A549 treated with CORT108297 at 1 μM for 4 hours (cell line): ENCODE data around the gene MBTPS1. TPM values are rescaled to one million over a fixed set of nuclear protein-coding genes. Genes with fewer than 3 reads are reported as not detected.

Experiments
- total RNA-seq: library from RNA; stranded (reverse); fragments of 200-300 nt; extraction: Qiagen RNA extraction; gene quantifications from 5 replicates; pipeline ENCODE4 v1.2.3, GENCODE V29; 2022

MBTPS1 gene
- total RNA-seq: 41.7 to 49.1 TPM (median 45.3 TPM) in 5 replicates

DNA sequence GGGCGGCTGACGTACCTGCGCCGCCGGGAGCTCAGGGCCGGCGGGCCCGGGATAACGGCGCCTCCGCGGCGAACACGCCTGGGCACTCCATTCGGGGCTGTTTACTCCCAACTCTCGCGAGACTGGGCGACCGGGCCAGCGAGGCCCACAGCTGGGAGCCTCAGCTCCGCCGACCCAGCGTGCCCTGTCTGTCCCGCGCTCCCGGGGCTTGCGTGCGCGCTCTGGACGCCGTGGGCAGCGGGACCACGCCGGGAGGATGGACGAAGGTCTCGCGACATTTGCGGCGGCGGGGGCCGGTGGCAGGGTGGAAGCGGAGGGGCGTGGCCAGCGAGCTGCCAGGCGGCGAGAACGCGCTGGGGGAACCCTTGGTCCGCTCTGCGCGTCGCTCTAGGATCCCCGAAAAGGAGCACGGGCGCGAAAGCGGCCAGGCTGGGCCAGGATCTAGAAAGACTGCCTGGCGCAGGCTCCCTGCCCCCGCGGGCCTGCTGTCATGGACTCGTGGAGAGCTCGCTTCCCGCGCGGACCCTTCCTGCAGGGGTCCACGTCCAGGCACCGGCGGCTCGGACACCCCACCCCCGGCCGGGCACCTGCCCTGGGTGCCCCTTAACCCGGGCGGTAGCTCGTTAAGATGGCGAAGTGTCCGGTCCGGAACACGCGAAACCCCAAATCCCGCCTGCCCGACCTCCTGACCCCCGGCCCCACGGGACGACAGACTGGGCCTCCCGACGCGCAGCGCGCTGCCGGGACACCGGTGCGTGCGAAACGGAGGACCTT lies at the start of gene MBTPS1:
Gene MBTPS1, minus strand, starts transcription at position 223 of the 774 bp plus-strand sequence. CDS start 15,159 bp downstream, outside the sequence.

GRCh38 chr16:84144859-84145639 lies 28.3 kb upstream of the MBTPS1 start, which contains the start of the genes DNAAF1 and HSDL1:
Gene DNAAF1 (plus strand): TSS chr16:84145308. CDS start chr16:84145441, 133 bp downstream.
Gene HSDL1 (minus strand): TSS chr16:84145177. CDS start chr16:84131321, 13,856 bp downstream.

DNA sequence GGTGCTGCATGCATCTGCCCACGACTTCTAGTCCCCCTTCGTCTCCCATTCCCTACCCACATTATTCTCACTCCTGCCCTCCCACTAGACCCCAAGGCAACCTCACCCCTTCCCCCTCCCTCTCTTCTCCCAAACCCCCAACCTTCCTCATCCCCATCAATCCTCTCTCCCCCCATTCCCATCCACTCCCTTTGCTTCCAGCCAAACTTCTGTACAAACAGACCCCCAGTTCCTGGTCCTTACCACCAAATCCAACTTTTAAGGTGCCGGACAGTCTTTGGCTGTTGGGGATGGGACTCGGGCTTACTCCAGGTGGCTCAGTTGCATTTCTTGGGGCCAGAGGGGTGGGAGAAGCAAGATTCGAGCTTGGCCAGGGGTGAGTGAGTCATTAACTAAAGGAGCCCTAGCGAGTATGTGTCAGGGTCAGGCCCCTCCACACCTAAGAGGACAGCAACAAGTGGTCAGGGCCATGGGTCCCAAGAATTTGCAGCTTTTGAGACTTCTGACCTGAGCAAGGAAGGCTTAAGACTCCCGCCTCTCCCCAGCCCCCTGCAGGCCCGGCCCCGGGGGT lies 74.3 kb downstream of the MBTPS1 start, which contains the start of gene SLC38A8:
Gene SLC38A8, minus strand, starts transcription at position 488 of the 571 bp plus-strand sequence. CDS start 638 bp downstream, outside the sequence.

Other genes starting within 250 kb of the MBTPS1 start
- gene MLYCD, start 217.8 kb downstream of the MBTPS1 start, total RNA-seq: 1.3 to 2.6 TPM (median 2.0 TPM) in 5 replicates
- 24.7 to 57.0 TPM (median 29.9 TPM) in 5 replicates for gene OSGIN1, start 163.7 kb downstream of the MBTPS1 start, total RNA-seq
- gene NECAB2, start 148.7 kb downstream of the MBTPS1 start, total RNA-seq: 2.1 to 4.1 TPM (median 2.8 TPM) in 5 replicates
- gene SLC38A8, start 74.1 kb downstream of the MBTPS1 start, total RNA-seq: not detected in 5 replicates
- 18.1 to 19.6 TPM (median 19.4 TPM) in 5 replicates for gene HSDL1, start 28.2 kb upstream of the MBTPS1 start, total RNA-seq
- gene DNAAF1, start 28.4 kb upstream of the MBTPS1 start, total RNA-seq: 0.14 to 0.60 TPM (median 0.20 TPM) in 5 replicates
- 22.8 to 36.8 TPM (median 32.7 TPM) in 5 replicates for gene TAF1C, start 70.1 kb upstream of the MBTPS1 start, total RNA-seq
- 0.05 to 0.08 TPM (median 0.07 TPM) in 3 of 5 replicates, not detected in the others for gene ADAD2, start 74.2 kb upstream of the MBTPS1 start, total RNA-seq
- gene KCNG4, start 123.1 kb upstream of the MBTPS1 start, total RNA-seq: not detected in 5 replicates
- 0.07 TPM in 1 of 5 replicates, not detected in the others for gene WFDC1, start 177.9 kb upstream of the MBTPS1 start, total RNA-seq